SK-N-MC (cell line): Measurements from ENCODE around the gene CPT1B.

Source experiments
- EZH2 ChIP-seq: fragments of 200-600 bp; sonication (generic); IDR thresholded peaks from one replicate; pipeline ENCODE4 v1.6.1; 2017; ENCODE audit warnings: antibody characterized with exemption
- POLR2AphosphoS5 ChIP-seq: IDR thresholded peaks from 2 replicates; pipeline ENCODE4 v1.6.1; 2012; ENCODE audit warnings: mild to moderate bottlenecking, low read depth, low read length, borderline replicate concordance

GRCh38 chr22:50626850-50627641 lies 48.8 kb upstream of the CPT1B start:
- TF ChIP-seq EZH2 (no peak), POLR2AphosphoS5 (no peak)
